Parathyroid adenoma (tissue), 2 donors: ENCODE measurements around the gene TRIM46.

Experiments used
- H2AFZ ChIP-seq: fragments of 300-600 bp; sonication (generic); one replicate; pipeline ENCODE4 v1.7.0; 2017; ENCODE audit warnings: antibody characterized with exemption, mild to moderate bottlenecking
- H3K27ac ChIP-seq: fragments of 300-600 bp; sonication (generic); one replicate; pipeline ENCODE4 v1.7.0; 2017
- H3K27me3 ChIP-seq: fragments of 300-600 bp; sonication (generic); one replicate; pipeline ENCODE4 v1.7.0; 2017; ENCODE audit warnings: low read length; ENCODE audit not compliant: control insufficient read depth, insufficient read depth
- H3K36me3 ChIP-seq: fragments of 300-600 bp; sonication (generic); one replicate; pipeline ENCODE4 v1.7.0; 2017; ENCODE audit warnings: low read length; ENCODE audit not compliant: control insufficient read depth, insufficient read depth
- H3K4me1 ChIP-seq: fragments of 300-600 bp; sonication (generic); one replicate; pipeline ENCODE4 v1.7.0; 2017; ENCODE audit warnings: control low read depth
- H3K4me2 ChIP-seq: fragments of 300-600 bp; sonication (generic); one replicate; pipeline ENCODE4 v1.7.0; 2017; ENCODE audit warnings: low read length
- H3K4me3 ChIP-seq: fragments of 300-600 bp; sonication (generic); one replicate; pipeline ENCODE4 v1.7.0; 2017; ENCODE audit warnings: low read depth, low read length
- H3K79me2 ChIP-seq: fragments of 300-600 bp; sonication (generic); one replicate; pipeline ENCODE4 v1.7.0; 2017; ENCODE audit warnings: control low read depth
- H3K9ac ChIP-seq: fragments of 300-600 bp; sonication (generic); one replicate; pipeline ENCODE4 v1.7.0; 2017; ENCODE audit warnings: mild to moderate bottlenecking
- H3K9me3 ChIP-seq: fragments of 300-600 bp; sonication (generic); one replicate; pipeline ENCODE4 v1.7.0; 2017; ENCODE audit warnings: low read length; ENCODE audit not compliant: control insufficient read depth
- CTCF ChIP-seq: fragments of 300-600 bp; sonication (generic); IDR thresholded peaks from one replicate; pipeline ENCODE4 v1.7.0; 2017; ENCODE audit warnings: antibody characterized with exemption, mild to moderate bottlenecking
- donor health status: primary hyperparathyroidism.

Gene TRIM46

GRCh38 chr1:155200920-155201319, 27.3 kb downstream of the TRIM46 start:
- H3K9me3 ChIP-seq, result no peaks in the 10 kb centered on the region
- H3K36me3 ChIP-seq, result no peaks in the 10 kb centered on the region
- H3K4me1 ChIP-seq, result no peaks in the 10 kb centered on the region
- no peak overlapping the region for H3K9ac ChIP-seq
- no peak overlapping the region for H3K4me2 ChIP-seq
- H3K27me3 ChIP-seq, result no peaks in the 10 kb centered on the region
- no peak overlapping the region for H3K4me3 ChIP-seq
- no peak for TF ChIP-seq CTCF
- no peak overlapping the region for H3K27ac ChIP-seq
- H2AFZ ChIP-seq, result no peak overlapping the region
- H3K79me2 ChIP-seq, result no peaks in the 10 kb centered on the region

- Histone ChIP-seq H3K4me2 (no peak overlapping the region), H3K36me3 (no peaks in the 10 kb centered on the region), H3K4me3 (no peak overlapping the region), H3K79me2 (no peaks in the 10 kb centered on the region), H3K9me3 (no peaks in the 10 kb centered on the region), H3K4me1 (no peaks in the 10 kb centered on the region), H3K27ac (no peak overlapping the region), H2AFZ (no peak overlapping the region), H3K27me3 (no peaks in the 10 kb centered on the region), H3K9ac (no peak overlapping the region)
- no peak for TF ChIP-seq CTCF
Observed at GRCh38 chr1:155202198-155202597, 28.5 kb downstream of the TRIM46 start.

GRCh38 chr1:155202731-155203515, 29.3 kb downstream of the TRIM46 start:
- no peaks in the 10 kb centered on the region for H3K27me3 ChIP-seq
- H3K4me1 ChIP-seq, result no peaks in the 10 kb centered on the region
- H3K79me2 ChIP-seq, result no peaks in the 10 kb centered on the region
- H3K4me3 ChIP-seq, result no peak overlapping the region
- H3K4me2 ChIP-seq, result no peak overlapping the region
- H3K36me3 ChIP-seq, result no peaks in the 10 kb centered on the region
- H3K27ac ChIP-seq, result no peak overlapping the region
- TF ChIP-seq CTCF, result no peak
- H2AFZ ChIP-seq, result no peak overlapping the region
- H3K9me3 ChIP-seq, result no peaks in the 10 kb centered on the region
- H3K9ac ChIP-seq, result no peak overlapping the region

- peaks cover 4% of the 10 kb centered on the region for H3K4me1 ChIP-seq
- H3K36me3 ChIP-seq, result no peaks in the 10 kb centered on the region
- no peaks in the 10 kb centered on the region for H3K79me2 ChIP-seq
- no peak for TF ChIP-seq CTCF
- no peak overlapping the region for H3K27ac ChIP-seq
- no peak overlapping the region for H3K4me2 ChIP-seq
- no peaks in the 10 kb centered on the region for H3K9me3 ChIP-seq
- H3K27me3 ChIP-seq, result no peaks in the 10 kb centered on the region
- H2AFZ ChIP-seq, result no peak overlapping the region
- H3K4me3 ChIP-seq, result no peak overlapping the region
- no peak overlapping the region for H3K9ac ChIP-seq
Observed at GRCh38 chr1:155205035-155205434, 31.4 kb downstream of the TRIM46 start.
